ENCODE results near the gene SLMAP. TPM values are rescaled to one million over a fixed set of nuclear protein-coding genes. Genes with fewer than 3 reads are reported as not detected.

SLMAP gene
- polyA plus RNA-seq, 1 donor (not counting 4 experiments of a cell fraction or from before 2014, with no cell fraction given): 58.0 TPM

GRCh38 chr3:57911593-57911992 lies 155.5 kb downstream of the SLMAP start:
- no peak overlapping the region for H2AFZ ChIP-seq (ENCODE audit: control insufficient read depth, low read length)
- no peak for TF ChIP-seq EZH2 (IDR thresholded peaks at IDR 0.05; ENCODE audit: low read length)
- TF ChIP-seq, protein P1, sequence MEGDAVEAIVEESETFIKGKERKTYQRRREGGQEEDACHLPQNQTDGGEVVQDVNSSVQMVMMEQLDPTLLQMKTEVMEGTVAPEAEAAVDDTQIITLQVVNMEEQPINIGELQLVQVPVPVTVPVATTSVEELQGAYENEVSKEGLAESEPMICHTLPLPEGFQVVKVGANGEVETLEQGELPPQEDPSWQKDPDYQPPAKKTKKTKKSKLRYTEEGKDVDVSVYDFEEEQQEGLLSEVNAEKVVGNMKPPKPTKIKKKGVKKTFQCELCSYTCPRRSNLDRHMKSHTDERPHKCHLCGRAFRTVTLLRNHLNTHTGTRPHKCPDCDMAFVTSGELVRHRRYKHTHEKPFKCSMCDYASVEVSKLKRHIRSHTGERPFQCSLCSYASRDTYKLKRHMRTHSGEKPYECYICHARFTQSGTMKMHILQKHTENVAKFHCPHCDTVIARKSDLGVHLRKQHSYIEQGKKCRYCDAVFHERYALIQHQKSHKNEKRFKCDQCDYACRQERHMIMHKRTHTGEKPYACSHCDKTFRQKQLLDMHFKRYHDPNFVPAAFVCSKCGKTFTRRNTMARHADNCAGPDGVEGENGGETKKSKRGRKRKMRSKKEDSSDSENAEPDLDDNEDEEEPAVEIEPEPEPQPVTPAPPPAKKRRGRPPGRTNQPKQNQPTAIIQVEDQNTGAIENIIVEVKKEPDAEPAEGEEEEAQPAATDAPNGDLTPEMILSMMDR (optimal IDR thresholded peaks at IDR 0.05 in 1 of 3, IDR thresholded peaks at IDR 0.05 in 1 of 3, conservative IDR thresholded peaks at IDR 0.05 in 1 of 3; ENCODE audit: extremely low read depth in 1 of 3, insufficient read depth in 2 of 3, low read length in 3 of 3): no peak
- H3K27me3 ChIP-seq (ENCODE audit: control insufficient read depth, extremely low read depth, insufficient read depth, low read length): no peaks in the 10 kb centered on the region
- no peak overlapping the region for H3K4me2 ChIP-seq (ENCODE audit: control insufficient read depth, extremely low read depth, insufficient read depth, low read depth, low read length)
- no peaks in the 10 kb centered on the region for H3K9me3 ChIP-seq (ENCODE audit: control insufficient read depth, low read depth, low read length)
- H3K4me1 ChIP-seq (ENCODE audit: control insufficient read depth, extremely low read depth, insufficient read depth, low read length): no peaks in the 10 kb centered on the region
- FAIRE-seq (no peak), DNase-seq (ENCODE audit: low read depth, low spot score) (no peak)
- peaks cover 13 to 22% of the 10 kb centered on the region in 2 experiments for H3K36me3 ChIP-seq (ENCODE audit: control insufficient read depth in 2 of 2, extremely low read depth in 1 of 2, insufficient read depth in 2 of 2, low read length in 2 of 2)
- H3K27ac ChIP-seq (ENCODE audit: control insufficient read depth, insufficient read depth, low read length): no peak overlapping the region
- no peaks in the 10 kb centered on the region for H4K20me1 ChIP-seq (ENCODE audit: control insufficient read depth, extremely low read depth, insufficient read depth, low read length)
- H3K9ac ChIP-seq (ENCODE audit: control insufficient read depth, extremely low read depth, insufficient read depth, low read length): no peak overlapping the region
- no peak overlapping the region for H3K4me3 ChIP-seq (ENCODE audit: control insufficient read depth in 2 of 3, extremely low read depth in 1 of 3, insufficient read depth in 2 of 3, low read depth in 1 of 3, low read length in 3 of 3)
- dilution Hi-C loops (cut with MboI; ENCODE audit: extremely low pct_ligation_motif_present, low sequenced_read_pairs): no loop called here
- H3K79me2 ChIP-seq (ENCODE audit: control insufficient read depth, insufficient read depth, low read length): no peaks in the 10 kb centered on the region
- no peaks in the 10 kb centered on the region for H3K9me1 ChIP-seq (ENCODE audit: control insufficient read depth, extremely low read depth, insufficient read depth, low read length)

DNA sequence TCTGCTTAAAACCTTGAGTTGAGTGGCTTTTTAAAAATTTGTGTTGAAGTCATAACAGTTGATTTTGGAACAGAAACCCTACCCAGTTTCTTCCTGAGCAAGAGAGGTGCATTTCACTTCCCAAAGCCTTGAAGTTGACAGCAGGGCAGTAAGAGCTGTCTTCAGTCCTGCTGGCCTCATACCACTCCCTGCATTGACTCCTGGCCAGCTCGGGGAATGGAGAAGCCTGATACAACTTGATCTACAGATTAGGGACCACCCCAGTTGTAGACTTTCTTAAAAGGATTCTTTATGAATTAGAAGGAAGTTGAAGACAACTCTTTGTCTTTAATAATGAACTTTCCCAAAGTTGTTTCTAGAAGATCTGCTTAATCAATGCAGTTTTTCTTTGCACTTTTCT lies 161.5 kb downstream of the SLMAP start:
- no peak for TF ChIP-seq EZH2 (IDR thresholded peaks at IDR 0.05; ENCODE audit: low read length)
- TF ChIP-seq, protein P1 (optimal IDR thresholded peaks at IDR 0.05 in 1 of 3, IDR thresholded peaks at IDR 0.05 in 1 of 3, conservative IDR thresholded peaks at IDR 0.05 in 1 of 3; ENCODE audit: extremely low read depth in 1 of 3, insufficient read depth in 2 of 3, low read length in 3 of 3): no peak
- Histone ChIP-seq H4K20me1 (ENCODE audit: control insufficient read depth, extremely low read depth, insufficient read depth, low read length) (no peaks in the 10 kb centered on the region), H3K9me3 (ENCODE audit: control insufficient read depth, low read depth, low read length) (no peaks in the 10 kb centered on the region), H3K9ac (ENCODE audit: control insufficient read depth, extremely low read depth, insufficient read depth, low read length) (no peak overlapping the region), H3K4me1 (ENCODE audit: control insufficient read depth, extremely low read depth, insufficient read depth, low read length) (no peaks in the 10 kb centered on the region), H3K27ac (ENCODE audit: control insufficient read depth, insufficient read depth, low read length) (no peak overlapping the region), H3K36me3 (ENCODE audit: control insufficient read depth in 2 of 2, extremely low read depth in 1 of 2, insufficient read depth in 2 of 2, low read length in 2 of 2) (peaks cover 23 to 32% of the 10 kb centered on the region in 2 experiments), H2AFZ (ENCODE audit: control insufficient read depth, low read length) (no peak overlapping the region), H3K9me1 (ENCODE audit: control insufficient read depth, extremely low read depth, insufficient read depth, low read length) (no peaks in the 10 kb centered on the region), H3K27me3 (ENCODE audit: control insufficient read depth, extremely low read depth, insufficient read depth, low read length) (no peaks in the 10 kb centered on the region), H3K79me2 (ENCODE audit: control insufficient read depth, insufficient read depth, low read length) (no peaks in the 10 kb centered on the region), H3K4me3 (ENCODE audit: control insufficient read depth in 2 of 3, extremely low read depth in 1 of 3, insufficient read depth in 2 of 3, low read depth in 1 of 3, low read length in 3 of 3) (no peak overlapping the region), H3K4me2 (ENCODE audit: control insufficient read depth, extremely low read depth, insufficient read depth, low read depth, low read length) (no peak overlapping the region)
- dilution Hi-C loops (cut with MboI; ENCODE audit: extremely low pct_ligation_motif_present, low sequenced_read_pairs): no loop called here
- no peak for DNase-seq (ENCODE audit: low read depth, low spot score)
- FAIRE-seq: peak; percentile 68
